ENCODE results near the gene GFY. TPM values are rescaled to one million over a fixed set of nuclear protein-coding genes. Genes with fewer than 3 reads are reported as not detected.

The GFY gene
- total RNA-seq, 1 donor from 2014 or later = not detected

GRCh38 chr19:49475191-49475917, 50.2 kb downstream of the GFY start:
- no peak for DNase-seq (ENCODE audit: low read depth)
- Histone ChIP-seq H3K9me3 (ENCODE audit: insufficient read depth, low read depth, low read length) (no peaks in the 10 kb centered on the region), H3K4me1 (ENCODE audit: insufficient read depth, low read length) (peaks cover 4% of the 10 kb centered on the region), H3K9ac (ENCODE audit: low read length) (peak overlapping the region; percentile 81), H3K4me3 (ENCODE audit: insufficient read depth, low read depth, low read length) (no peak overlapping the region), H3K27me3 (ENCODE audit: insufficient read depth, low read length) (no peaks in the 10 kb centered on the region), H3K4me2 (ENCODE audit: low read length) (peak overlapping the region; percentile 90), H2AFZ (ENCODE audit: low read depth, low read length) (no peak overlapping the region), H3K27ac (ENCODE audit: low read depth, low read length) (no peak overlapping the region), H3K36me3 (ENCODE audit: insufficient read depth, low read length) (no peaks in the 10 kb centered on the region), H3K79me2 (ENCODE audit: insufficient read depth, low read length) (no peaks in the 10 kb centered on the region), H4K20me1 (ENCODE audit: insufficient read depth, low read length) (no peaks in the 10 kb centered on the region)
- TF ChIP-seq EZH2 (IDR thresholded peaks at IDR 0.05; ENCODE audit: insufficient read depth, low read length) (no peak), CTCF (IDR thresholded peaks at IDR 0.05; ENCODE audit: insufficient read depth, low read depth, low read length) (no peak)
- Mint-ChIP-seq H3K4me3 (ENCODE audit: unreplicated experiment) (no peak overlapping the region), H3K27me3 (ENCODE audit: low read depth, unreplicated experiment) (peaks cover 28% of the 10 kb centered on the region), H3K9me3 (ENCODE audit: unreplicated experiment) (no peaks in the 10 kb centered on the region), H3K4me1 (ENCODE audit: low read depth, unreplicated experiment) (no peaks in the 10 kb centered on the region), H3K36me3 (ENCODE audit: low read depth, unreplicated experiment) (no peaks in the 10 kb centered on the region), H3K27ac (ENCODE audit: unreplicated experiment) (no peak overlapping the region)
- FAIRE-seq = no peak

- no peak overlapping the region for H3K4me3 ChIP-seq (ENCODE audit: insufficient read depth, low read depth, low read length)
- Mint-ChIP-seq H3K9me3 (ENCODE audit: unreplicated experiment) (no peaks in the 10 kb centered on the region), H3K4me1 (ENCODE audit: low read depth, unreplicated experiment) (no peaks in the 10 kb centered on the region), H3K27me3 (ENCODE audit: low read depth, unreplicated experiment) (peaks cover 28% of the 10 kb centered on the region), H3K4me3 (ENCODE audit: unreplicated experiment) (peak overlapping the region; percentile 57), H3K36me3 (ENCODE audit: low read depth, unreplicated experiment) (no peaks in the 10 kb centered on the region), H3K27ac (ENCODE audit: unreplicated experiment) (no peak overlapping the region)
- H3K4me1 ChIP-seq (ENCODE audit: insufficient read depth, low read length) = peaks cover 4% of the 10 kb centered on the region
- no peak for FAIRE-seq
- no peaks in the 10 kb centered on the region for H3K9me3 ChIP-seq (ENCODE audit: insufficient read depth, low read depth, low read length)
- H3K27ac ChIP-seq (ENCODE audit: low read depth, low read length) = no peak overlapping the region
- no peaks in the 10 kb centered on the region for H3K27me3 ChIP-seq (ENCODE audit: insufficient read depth, low read length)
- H3K36me3 ChIP-seq (ENCODE audit: insufficient read depth, low read length) = no peaks in the 10 kb centered on the region
- peak overlapping the region; percentile 69 for H2AFZ ChIP-seq (ENCODE audit: low read depth, low read length)
- no peak overlapping the region for H3K9ac ChIP-seq (ENCODE audit: low read length)
- DNase-seq (ENCODE audit: low read depth) = no peak
- TF ChIP-seq EZH2 (IDR thresholded peaks at IDR 0.05; ENCODE audit: insufficient read depth, low read length) (no peak), CTCF (IDR thresholded peaks at IDR 0.05; ENCODE audit: insufficient read depth, low read depth, low read length) (peak; percentile 48)
- H4K20me1 ChIP-seq (ENCODE audit: insufficient read depth, low read length) = no peaks in the 10 kb centered on the region
- no peaks in the 10 kb centered on the region for H3K79me2 ChIP-seq (ENCODE audit: insufficient read depth, low read length)
- peak overlapping the region; percentile 19 for H3K4me2 ChIP-seq (ENCODE audit: low read length)
Measured at GRCh38 chr19:49475995-49476880, 51.0 kb downstream of the GFY start.

Other genes starting within 250 kb of the GFY start
- 2.8 and 4.6 TPM in 2 replicates for gene SLC6A16, start 100.2 kb upstream of the GFY start, total RNA-seq
- 0.20 TPM in 1 of 2 replicates, not detected in the other for gene CD37, start 90.0 kb upstream of the GFY start, total RNA-seq
- gene TEAD2, start 63.0 kb upstream of the GFY start, total RNA-seq = 46.5 and 58.2 TPM in 2 replicates
- 0.89 and 1.1 TPM in 2 replicates for gene DKKL1, start 61.5 kb upstream of the GFY start, total RNA-seq
- not detected in 2 replicates for gene KASH5, start 37.1 kb upstream of the GFY start, total RNA-seq
- gene PTH2, start 1.9 kb upstream of the GFY start, total RNA-seq = not detected in 2 replicates
- gene SLC17A7, start 16.1 kb downstream of the GFY start, total RNA-seq = 0.12 and 0.16 TPM in 2 replicates
- gene PIH1D1, start 26.4 kb downstream of the GFY start, total RNA-seq = 61.3 and 76.4 TPM in 2 replicates
- 13.0 and 19.2 TPM in 2 replicates for gene ALDH16A1, start 27.8 kb downstream of the GFY start, total RNA-seq
- 0.38 TPM in 1 of 2 replicates, not detected in the other for gene FLT3LG, start 48.8 kb downstream of the GFY start, total RNA-seq
- gene RPL13A, start 62.2 kb downstream of the GFY start, total RNA-seq = 2,066 and 2,119 TPM in 2 replicates
- gene RPS11, start 71.0 kb downstream of the GFY start, total RNA-seq = 1,263 and 1,399 TPM in 2 replicates
- 32.2 and 40.6 TPM in 2 replicates for gene FCGRT, start 87.3 kb downstream of the GFY start, total RNA-seq
- gene RCN3, start 102.6 kb downstream of the GFY start, total RNA-seq = 20.2 and 27.5 TPM in 2 replicates
- gene NOSIP, start 155.2 kb downstream of the GFY start, total RNA-seq = 74.6 and 83.8 TPM in 2 replicates
- 0.89 and 1.3 TPM in 2 replicates for gene PRRG2, start 155.9 kb downstream of the GFY start, total RNA-seq
- 29.7 and 29.9 TPM in 2 replicates for gene PRR12, start 165.8 kb downstream of the GFY start, total RNA-seq
- 94.7 and 104 TPM in 2 replicates for gene RRAS, start 214.8 kb downstream of the GFY start, total RNA-seq
- 105 and 107 TPM in 2 replicates for gene SCAF1, start 216.8 kb downstream of the GFY start, total RNA-seq
- 63.0 and 68.1 TPM in 2 replicates for gene IRF3, start 240.5 kb downstream of the GFY start, total RNA-seq
- gene BCL2L12, start 240.5 kb downstream of the GFY start, total RNA-seq = 26.6 and 31.5 TPM in 2 replicates

All from astrocyte (in vitro differentiated cells and primary cell).